Measurements from ENCODE around the gene LHFPL6. TPM values are rescaled to one million over a fixed set of nuclear protein-coding genes. Genes with fewer than 3 reads are reported as not detected.

Gene LHFPL6
- total and polyA plus RNA-seq, 10 of the 15 experiments (the other 5 are each of a cell fraction or from before 2014, with no cell fraction given) = 0.11 to 4.6 (median 0.41) TPM

DNA sequence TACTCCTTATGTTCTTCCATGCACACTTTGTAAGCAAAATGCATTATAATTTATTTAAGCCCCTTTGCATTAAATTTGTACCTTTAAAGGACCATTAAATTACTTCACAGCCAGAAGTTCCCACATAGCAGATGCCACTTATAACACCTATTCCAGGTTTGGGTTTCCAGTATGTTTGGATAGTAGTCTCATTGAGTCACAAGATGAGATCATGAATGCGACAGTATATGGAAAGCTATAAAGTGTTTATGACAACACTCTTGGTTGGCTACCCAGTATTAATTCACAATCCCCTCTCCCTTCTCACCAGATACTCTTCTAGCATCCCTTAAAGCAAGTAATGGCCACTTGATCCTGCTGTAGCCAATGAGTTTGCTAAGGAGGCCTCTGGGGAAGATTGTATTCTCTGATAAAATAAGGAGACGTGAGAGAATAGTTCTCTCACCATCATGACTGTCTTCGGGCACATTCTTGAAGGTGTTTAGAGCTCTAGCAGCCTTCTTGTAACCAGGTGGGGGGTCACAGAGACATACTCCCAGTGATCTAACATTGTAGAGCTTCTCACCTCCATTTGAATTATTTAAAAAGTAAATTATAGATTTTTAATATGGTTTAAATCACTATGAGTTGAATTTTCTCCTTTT, 2.8 kb upstream of the LHFPL6 start (continued):
- TF ChIP-seq, protein P1, sequence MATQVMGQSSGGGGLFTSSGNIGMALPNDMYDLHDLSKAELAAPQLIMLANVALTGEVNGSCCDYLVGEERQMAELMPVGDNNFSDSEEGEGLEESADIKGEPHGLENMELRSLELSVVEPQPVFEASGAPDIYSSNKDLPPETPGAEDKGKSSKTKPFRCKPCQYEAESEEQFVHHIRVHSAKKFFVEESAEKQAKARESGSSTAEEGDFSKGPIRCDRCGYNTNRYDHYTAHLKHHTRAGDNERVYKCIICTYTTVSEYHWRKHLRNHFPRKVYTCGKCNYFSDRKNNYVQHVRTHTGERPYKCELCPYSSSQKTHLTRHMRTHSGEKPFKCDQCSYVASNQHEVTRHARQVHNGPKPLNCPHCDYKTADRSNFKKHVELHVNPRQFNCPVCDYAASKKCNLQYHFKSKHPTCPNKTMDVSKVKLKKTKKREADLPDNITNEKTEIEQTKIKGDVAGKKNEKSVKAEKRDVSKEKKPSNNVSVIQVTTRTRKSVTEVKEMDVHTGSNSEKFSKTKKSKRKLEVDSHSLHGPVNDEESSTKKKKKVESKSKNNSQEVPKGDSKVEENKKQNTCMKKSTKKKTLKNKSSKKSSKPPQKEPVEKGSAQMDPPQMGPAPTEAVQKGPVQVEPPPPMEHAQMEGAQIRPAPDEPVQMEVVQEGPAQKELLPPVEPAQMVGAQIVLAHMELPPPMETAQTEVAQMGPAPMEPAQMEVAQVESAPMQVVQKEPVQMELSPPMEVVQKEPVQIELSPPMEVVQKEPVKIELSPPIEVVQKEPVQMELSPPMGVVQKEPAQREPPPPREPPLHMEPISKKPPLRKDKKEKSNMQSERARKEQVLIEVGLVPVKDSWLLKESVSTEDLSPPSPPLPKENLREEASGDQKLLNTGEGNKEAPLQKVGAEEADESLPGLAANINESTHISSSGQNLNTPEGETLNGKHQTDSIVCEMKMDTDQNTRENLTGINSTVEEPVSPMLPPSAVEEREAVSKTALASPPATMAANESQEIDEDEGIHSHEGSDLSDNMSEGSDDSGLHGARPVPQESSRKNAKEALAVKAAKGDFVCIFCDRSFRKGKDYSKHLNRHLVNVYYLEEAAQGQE (IDR thresholded peaks at IDR 0.05; ENCODE audit: low read depth, low read length) = no peak
- no peak for TF ChIP-seq TCF7 (IDR thresholded peaks at IDR 0.05; ENCODE audit: borderline replicate concordance)
- TF ChIP-seq CHD4 (IDR thresholded peaks at IDR 0.05) = no peak
- no peak for TF ChIP-seq SIX5 (IDR thresholded peaks at IDR 0.05; ENCODE audit: low read depth, low read length, severe bottlenecking)
- TF ChIP-seq POLR2A (IDR thresholded peaks at IDR 0.05; ENCODE audit: low read depth, low read length) = no peak
- TF ChIP-seq, protein P2, sequence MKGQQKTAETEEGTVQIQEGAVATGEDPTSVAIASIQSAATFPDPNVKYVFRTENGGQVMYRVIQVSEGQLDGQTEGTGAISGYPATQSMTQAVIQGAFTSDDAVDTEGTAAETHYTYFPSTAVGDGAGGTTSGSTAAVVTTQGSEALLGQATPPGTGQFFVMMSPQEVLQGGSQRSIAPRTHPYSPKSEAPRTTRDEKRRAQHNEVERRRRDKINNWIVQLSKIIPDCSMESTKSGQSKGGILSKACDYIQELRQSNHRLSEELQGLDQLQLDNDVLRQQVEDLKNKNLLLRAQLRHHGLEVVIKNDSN (IDR thresholded peaks at IDR 0.05; ENCODE audit: borderline replicate concordance, extremely low read length, insufficient read depth, low read depth, low read length) = no peak
- no peak for TF ChIP-seq CREB1 (IDR thresholded peaks at IDR 0.05; ENCODE audit: low read depth)
- TF ChIP-seq YY1 (IDR thresholded peaks at IDR 0.05; ENCODE audit: low read depth, low read length) = no peak
- TF ChIP-seq HCFC1 (IDR thresholded peaks at IDR 0.05; ENCODE audit: low read length) = no peak
